Activated T-helper 1 cell treated with anti-CD3 and anti-CD28 coated beads, Interleukin-2, amount 50 U/mL, for 16 hours (primary cell): ENCODE data around the gene EVX2.

Experiments
- DNase-seq, 2 donors: peaks; one replicate each; pipeline ENCODE4 v3.0.0-alpha.2; 2020; ENCODE audit warnings: low read depth in 1 of 2, low spot score in 1 of 2

EVX2 gene

GRCh38 chr2:176066645-176067588 is 16.8 kb downstream of the EVX2 start:
- no peak for DNase-seq

GRCh38 chr2:176063958-176064357 is 19.8 kb downstream of the EVX2 start:
- DNase-seq = no peak

GRCh38 chr2:176056406-176056805 is 27.4 kb downstream of the EVX2 start:
- DNase-seq = no peak

- DNase-seq = no peak
Observed at GRCh38 chr2:176039375-176039774, 44.4 kb downstream of the EVX2 start.

- no peak for DNase-seq
Observed at GRCh38 chr2:176038694-176039093, 45.1 kb downstream of the EVX2 start.

- no peak for DNase-seq
Observed at GRCh38 chr2:176035013-176035691, 48.6 kb downstream of the EVX2 start.

- DNase-seq = no peak
Observed at GRCh38 chr2:176027806-176028205, 56.0 kb downstream of the EVX2 start.
